ENCODE measurements around the gene TM9SF1. TPM values are rescaled to one million over a fixed set of nuclear protein-coding genes. Genes with fewer than 3 reads are reported as not detected.
A peak's percentile ranks its signal among the peaks of the same experiment; 100 is the strongest.

The TM9SF1 gene
- total RNA-seq, 6 donors from 2014 or later = 15.7 to 75.4 (median 53.8) TPM

DNA sequence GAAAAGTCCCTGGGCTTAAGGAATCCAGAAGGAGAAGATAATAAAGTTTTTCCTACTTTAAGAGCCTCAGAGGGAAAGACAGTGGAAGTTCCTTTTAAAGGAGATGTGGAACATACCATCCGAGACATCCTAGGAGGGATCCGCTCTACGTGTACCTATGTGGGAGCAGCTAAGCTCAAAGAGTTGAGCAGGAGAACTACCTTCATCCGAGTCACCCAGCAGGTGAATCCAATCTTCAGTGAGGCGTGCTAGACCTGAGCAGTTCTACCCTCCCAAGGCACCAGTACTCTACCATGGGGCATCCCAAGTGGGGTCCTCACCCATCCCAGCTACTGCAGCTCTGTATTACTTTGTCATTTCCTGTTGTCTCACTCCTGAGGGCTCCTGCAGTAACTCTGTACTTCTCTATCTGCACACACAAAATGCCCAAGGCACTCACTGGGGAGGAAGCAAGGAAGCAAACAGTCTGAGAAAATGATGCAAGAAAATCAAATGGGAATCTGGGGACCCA, 43.3 kb upstream of the TM9SF1 start:
- Histone ChIP-seq H3K9me3 (no peaks in the 10 kb centered on the region), H3K27me3 (no peaks in the 10 kb centered on the region), H3K27ac (peak overlapping the region in 1 of 4 donors; percentile 43), H3K36me3 (peaks cover 16 to 64% (median 56%) of the 10 kb centered on the region in 4 donors), H3K4me1 (peaks cover 41 to 61% (median 46%) of the 10 kb centered on the region in 4 donors), H3K4me3 (no peak overlapping the region)
- TF ChIP-seq EP300 (IDR thresholded peaks at IDR 0.05) = no peak
- TF ChIP-seq POLR2AphosphoS5 (IDR thresholded peaks at IDR 0.05) = no peak
- TF ChIP-seq, protein P1, sequence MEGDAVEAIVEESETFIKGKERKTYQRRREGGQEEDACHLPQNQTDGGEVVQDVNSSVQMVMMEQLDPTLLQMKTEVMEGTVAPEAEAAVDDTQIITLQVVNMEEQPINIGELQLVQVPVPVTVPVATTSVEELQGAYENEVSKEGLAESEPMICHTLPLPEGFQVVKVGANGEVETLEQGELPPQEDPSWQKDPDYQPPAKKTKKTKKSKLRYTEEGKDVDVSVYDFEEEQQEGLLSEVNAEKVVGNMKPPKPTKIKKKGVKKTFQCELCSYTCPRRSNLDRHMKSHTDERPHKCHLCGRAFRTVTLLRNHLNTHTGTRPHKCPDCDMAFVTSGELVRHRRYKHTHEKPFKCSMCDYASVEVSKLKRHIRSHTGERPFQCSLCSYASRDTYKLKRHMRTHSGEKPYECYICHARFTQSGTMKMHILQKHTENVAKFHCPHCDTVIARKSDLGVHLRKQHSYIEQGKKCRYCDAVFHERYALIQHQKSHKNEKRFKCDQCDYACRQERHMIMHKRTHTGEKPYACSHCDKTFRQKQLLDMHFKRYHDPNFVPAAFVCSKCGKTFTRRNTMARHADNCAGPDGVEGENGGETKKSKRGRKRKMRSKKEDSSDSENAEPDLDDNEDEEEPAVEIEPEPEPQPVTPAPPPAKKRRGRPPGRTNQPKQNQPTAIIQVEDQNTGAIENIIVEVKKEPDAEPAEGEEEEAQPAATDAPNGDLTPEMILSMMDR (IDR thresholded peaks at IDR 0.05) = no peak
- no peak for TF ChIP-seq POLR2A (IDR thresholded peaks at IDR 0.05)
- DNase-seq (no peak), ATAC-seq (ENCODE audit: low FRiP score in 2 of 2) (no peak)
- 92 to 95% methylated on average over 4 to 5 of the region's 5 CpGs for WGBS, 2 donors

DNA sequence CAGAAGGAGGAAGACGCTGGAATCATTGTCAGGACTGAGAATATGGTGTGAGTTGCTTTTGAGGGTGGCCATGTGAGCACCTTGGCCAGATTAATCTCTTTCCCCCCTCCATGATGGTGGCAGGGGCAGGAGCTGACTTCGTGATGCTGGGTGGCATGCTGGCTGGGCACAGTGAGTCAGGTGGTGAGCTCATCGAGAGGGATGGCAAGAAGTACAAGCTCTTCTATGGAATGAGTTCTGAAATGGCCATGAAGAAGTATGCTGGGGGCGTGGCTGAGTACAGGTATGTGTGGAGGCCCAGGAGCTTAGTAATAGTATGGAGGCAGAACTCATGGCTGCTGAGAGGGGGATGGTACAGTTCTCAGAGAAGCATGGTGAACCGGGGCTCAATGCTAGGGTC, 42.9 kb upstream of the TM9SF1 start:
- H3K9me3 ChIP-seq = no peaks in the 10 kb centered on the region
- no peak overlapping the region for H3K4me3 ChIP-seq
- WGBS, 2 donors = 70 to 82% methylated on average over 5 of the region's 5 CpGs
- H3K36me3 ChIP-seq = peaks cover 16 to 64% (median 56%) of the 10 kb centered on the region in 4 donors
- no peaks in the 10 kb centered on the region for H3K27me3 ChIP-seq
- peak overlapping the region in 1 of 4 donors; percentile 43 for H3K27ac ChIP-seq
- TF ChIP-seq POLR2A (IDR thresholded peaks at IDR 0.05) (no peak), EP300 (IDR thresholded peaks at IDR 0.05) (no peak), POLR2AphosphoS5 (IDR thresholded peaks at IDR 0.05) (no peak)
- TF ChIP-seq, protein P1 (IDR thresholded peaks at IDR 0.05) = no peak
- ATAC-seq (ENCODE audit: low FRiP score in 2 of 2) (no peak), DNase-seq (no peak)
- peaks cover 42 to 61% (median 47%) of the 10 kb centered on the region in 4 donors for H3K4me1 ChIP-seq

DNA sequence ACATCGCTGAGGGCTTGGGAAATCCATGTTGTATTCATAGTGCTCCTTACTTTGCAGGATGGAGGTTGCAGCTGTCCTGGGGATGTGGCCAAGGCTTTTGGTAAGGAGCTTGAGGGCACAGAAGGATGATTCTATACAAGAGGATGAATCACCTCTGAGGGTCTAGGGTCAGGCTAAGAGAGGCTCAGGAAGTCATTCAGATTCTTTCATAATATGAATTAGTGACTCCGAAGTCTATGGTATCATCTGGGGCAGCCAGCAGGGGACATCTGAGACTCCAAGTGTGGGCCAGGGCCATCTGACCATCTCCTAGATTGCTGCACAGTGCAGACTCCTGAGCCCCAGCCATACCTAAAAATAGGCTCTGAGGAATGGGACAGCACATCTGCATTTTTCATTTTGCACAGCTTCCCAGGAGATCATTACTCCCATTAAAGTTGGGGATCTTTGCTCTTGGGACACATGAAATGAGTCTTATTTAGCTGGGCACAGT, 42.3 kb upstream of the TM9SF1 start:
- no peaks in the 10 kb centered on the region for H3K27me3 ChIP-seq
- 93 to 94% methylated on average over 2 of the region's 2 CpGs for WGBS, 2 donors
- DNase-seq = no peak
- TF ChIP-seq POLR2A (IDR thresholded peaks at IDR 0.05) (no peak), POLR2AphosphoS5 (IDR thresholded peaks at IDR 0.05) (no peak), EP300 (IDR thresholded peaks at IDR 0.05) (no peak)
- TF ChIP-seq, protein P1 (IDR thresholded peaks at IDR 0.05) = no peak
- peaks cover 44 to 62% (median 48%) of the 10 kb centered on the region in 4 donors for H3K4me1 ChIP-seq
- no peak overlapping the region for H3K27ac ChIP-seq
- H3K9me3 ChIP-seq = no peaks in the 10 kb centered on the region
- H3K36me3 ChIP-seq = peaks cover 16 to 64% (median 56%) of the 10 kb centered on the region in 4 donors
- no peak overlapping the region for H3K4me3 ChIP-seq
- ATAC-seq (ENCODE audit: low FRiP score in 2 of 2) = no peak

DNA sequence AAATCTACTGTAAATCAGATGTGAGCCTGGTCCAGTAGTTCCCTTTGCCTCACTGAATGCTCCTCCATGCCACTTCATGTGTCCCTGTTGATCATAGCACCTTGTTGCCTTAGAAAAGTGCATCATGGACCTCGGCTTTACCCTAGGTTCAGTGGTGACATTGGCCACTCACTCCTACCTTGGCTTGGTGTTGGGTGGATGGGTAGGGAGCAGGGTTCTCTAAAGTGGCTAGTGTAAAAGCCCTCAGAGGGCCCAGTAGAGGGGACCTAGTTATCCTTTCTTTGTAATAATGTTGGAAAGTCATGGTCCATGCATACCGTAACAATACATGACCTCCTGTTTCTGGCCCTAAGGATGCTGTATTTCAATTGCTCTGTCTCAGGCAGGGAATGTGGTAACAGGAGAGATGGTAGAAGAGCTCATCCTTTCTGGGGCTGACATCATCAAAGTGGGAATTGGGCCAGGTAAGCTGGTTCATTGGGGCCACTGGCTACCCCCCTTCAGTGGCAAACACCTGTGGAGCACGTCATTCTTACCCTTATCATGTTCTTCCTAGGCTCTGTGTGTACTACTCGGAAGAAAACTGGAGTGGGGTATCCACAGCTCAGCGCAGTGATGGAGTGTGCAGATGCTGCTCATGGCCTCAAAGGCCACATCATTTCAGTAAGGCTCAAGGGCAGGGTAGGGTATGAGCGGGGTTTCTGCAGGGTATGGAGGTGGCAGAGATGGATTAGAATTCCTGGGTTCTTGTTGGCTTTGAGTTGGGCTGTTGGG, 41.6 kb upstream of the TM9SF1 start:
- no peak for DNase-seq
- 95 to 98% methylated on average over 6 of the region's 6 CpGs for WGBS, 2 donors
- peaks cover 16 to 64% (median 56%) of the 10 kb centered on the region in 4 donors for H3K36me3 ChIP-seq
- H3K4me1 ChIP-seq = peaks cover 44 to 60% (median 48%) of the 10 kb centered on the region in 4 donors
- no peaks in the 10 kb centered on the region for H3K9me3 ChIP-seq
- H3K4me3 ChIP-seq = no peak overlapping the region
- no peaks in the 10 kb centered on the region for H3K27me3 ChIP-seq
- peak overlapping the region in 1 of 4 donors; percentile 30 for H3K27ac ChIP-seq
- TF ChIP-seq POLR2A (IDR thresholded peaks at IDR 0.05) (no peak), EP300 (IDR thresholded peaks at IDR 0.05) (no peak), POLR2AphosphoS5 (IDR thresholded peaks at IDR 0.05) (no peak)
- TF ChIP-seq, protein P1 (IDR thresholded peaks at IDR 0.05) = no peak
- ATAC-seq (ENCODE audit: low FRiP score in 2 of 2) = no peak

Measured in upper lobe of left lung (tissue), 6 donors.